NCI-H1105 treated with DMSO at 0.1 percent for 48 hours (cell line): Measurements from ENCODE around the gene TIMM22.
A peak's percentile ranks its signal among the peaks of the same experiment; 100 is the strongest.

Experiments
- DNase-seq: peaks from one replicate; lab custom pipeline; 2025; lab: John Stamatoyannopoulos, UW

TIMM22 gene

GRCh38 chr17:1002771-1003555, 6.0 kb downstream of the TIMM22 start:
- no peak for DNase-seq

GRCh38 chr17:1003633-1003971, 6.7 kb downstream of the TIMM22 start:
- no peak for DNase-seq

- DNase-seq, result no peak
Observed at GRCh38 chr17:1003972-1004768, 7.2 kb downstream of the TIMM22 start.

GRCh38 chr17:1004769-1005295, 7.9 kb downstream of the TIMM22 start:
- no peak for DNase-seq

GRCh38 chr17:1005361-1005946, 8.5 kb downstream of the TIMM22 start:
- peak; percentile 68 for DNase-seq

GRCh38 chr17:1006054-1006453, 9.1 kb downstream of the TIMM22 start:
- peak; percentile 0 for DNase-seq

GRCh38 chr17:1007310-1008007, 10.5 kb downstream of the TIMM22 start:
- DNase-seq, result no peak

- no peak for DNase-seq
Observed at GRCh38 chr17:1008008-1008761, 11.3 kb downstream of the TIMM22 start.

- DNase-seq, result no peak
Observed at GRCh38 chr17:1009229-1010085, 12.5 kb downstream of the TIMM22 start.

- DNase-seq, result no peak
Observed at GRCh38 chr17:1010086-1010450, 13.1 kb downstream of the TIMM22 start.

GRCh38 chr17:1010586-1010985, 13.7 kb downstream of the TIMM22 start:
- no peak for DNase-seq

- no peak for DNase-seq
Observed at GRCh38 chr17:1011138-1011537, 14.2 kb downstream of the TIMM22 start.

GRCh38 chr17:1011760-1012735, 15.1 kb downstream of the TIMM22 start:
- no peak for DNase-seq

GRCh38 chr17:1012823-1013728, 16.1 kb downstream of the TIMM22 start:
- DNase-seq, result no peak

GRCh38 chr17:1013729-1014090, 16.8 kb downstream of the TIMM22 start:
- no peak for DNase-seq

GRCh38 chr17:1018547-1018946, 21.6 kb downstream of the TIMM22 start:
- DNase-seq, result no peak

GRCh38 chr17:1019451-1019850, 22.5 kb downstream of the TIMM22 start:
- DNase-seq, result no peak

- DNase-seq, result no peak
Observed at GRCh38 chr17:1021147-1021546, 24.2 kb downstream of the TIMM22 start.
